ENCODE results near the gene NLRC5.

Gene NLRC5

GRCh38 chr16:57026778-57027062 lies 37.4 kb downstream of the NLRC5 start:
- DNase-seq, result no peak

GRCh38 chr16:57027067-57027466 lies 37.7 kb downstream of the NLRC5 start:
- DNase-seq, result no peak

- DNase-seq, result no peak
Measured at GRCh38 chr16:57028086-57028485, 38.7 kb downstream of the NLRC5 start.

- DNase-seq, result no peak
Measured at GRCh38 chr16:57029161-57030160, 40.1 kb downstream of the NLRC5 start.

GRCh38 chr16:57030346-57030902 lies 41.1 kb downstream of the NLRC5 start:
- no peak for DNase-seq

- DNase-seq, result no peak
Measured at GRCh38 chr16:57031156-57031555, 41.8 kb downstream of the NLRC5 start.

GRCh38 chr16:57032346-57032745 lies 43.0 kb downstream of the NLRC5 start:
- DNase-seq, result no peak

- no peak for DNase-seq
Measured at GRCh38 chr16:57032931-57033330, 43.6 kb downstream of the NLRC5 start.

GRCh38 chr16:57036315-57036714 lies 47.0 kb downstream of the NLRC5 start:
- DNase-seq, result no peak

GRCh38 chr16:57036945-57037344 lies 47.6 kb downstream of the NLRC5 start:
- no peak for DNase-seq

- no peak for DNase-seq
Measured at GRCh38 chr16:57038166-57038565, 48.8 kb downstream of the NLRC5 start.

GRCh38 chr16:57039148-57039812 lies 49.9 kb downstream of the NLRC5 start:
- DNase-seq, result no peak

GRCh38 chr16:57041182-57042156 lies 52.1 kb downstream of the NLRC5 start:
- DNase-seq, result no peak

GRCh38 chr16:57042157-57043111 lies 53.1 kb downstream of the NLRC5 start:
- DNase-seq, result no peak

- DNase-seq, result no peak
Measured at GRCh38 chr16:57043248-57043647, 53.9 kb downstream of the NLRC5 start.

- DNase-seq, result no peak
Measured at GRCh38 chr16:57044931-57045693, 55.8 kb downstream of the NLRC5 start.

- no peak for DNase-seq
Measured at GRCh38 chr16:57045694-57046381, 56.5 kb downstream of the NLRC5 start.

GRCh38 chr16:57048095-57048494 lies 58.7 kb downstream of the NLRC5 start:
- no peak for DNase-seq

GRCh38 chr16:57049678-57050077 lies 60.3 kb downstream of the NLRC5 start:
- DNase-seq, result no peak

GRCh38 chr16:57051696-57052228 lies 62.4 kb downstream of the NLRC5 start:
- DNase-seq, result no peak

Measured in NCI-H187 (cell line).